Measurements from ENCODE around the gene ZNF768.
A peak's percentile ranks its signal among the peaks of the same experiment; 100 is the strongest.
"Not testable (repeated sequence)": the region's sequence is repeated elsewhere in the genome, so short reads cannot be mapped to it uniquely, and the experiment has no call there.

Gene ZNF768

GRCh38 chr16:30532285-30533145 lies 6.1 kb upstream of the ZNF768 start:
- no peak for DNase-seq

GRCh38 chr16:30530163-30531037 lies 4.0 kb upstream of the ZNF768 start:
- peak; percentile 38 for DNase-seq

- DNase-seq, result peak; percentile 68
Measured at GRCh38 chr16:30528799-30529457, 2.6 kb upstream of the ZNF768 start.

GRCh38 chr16:30527635-30528178 lies 1.3 kb upstream of the ZNF768 start:
- peak; percentile 78 for DNase-seq

GRCh38 chr16:30526823-30527634 lies 663 bp upstream of the ZNF768 start:
- DNase-seq, result peak; percentile 99

GRCh38 chr16:30525844-30526136 lies 576 bp downstream of the ZNF768 start:
- DNase-seq, result no peak

GRCh38 chr16:30524575-30525568 lies 1.5 kb downstream of the ZNF768 start:
- no peak for DNase-seq

- DNase-seq, result no peak
Measured at GRCh38 chr16:30523768-30524574, 2.4 kb downstream of the ZNF768 start.

- not testable (repeated sequence) for DNase-seq
Measured at GRCh38 chr16:30522702-30523463, 3.5 kb downstream of the ZNF768 start.

GRCh38 chr16:30521873-30522641 lies 4.3 kb downstream of the ZNF768 start:
- peak; percentile 52 for DNase-seq

- no peak for DNase-seq
Measured at GRCh38 chr16:30521476-30521872, 4.9 kb downstream of the ZNF768 start.

GRCh38 chr16:30519120-30520049 lies 7.0 kb downstream of the ZNF768 start:
- DNase-seq, result no peak

GRCh38 chr16:30518552-30518951 lies 7.8 kb downstream of the ZNF768 start:
- no peak for DNase-seq

GRCh38 chr16:30515275-30515674 lies 11.1 kb downstream of the ZNF768 start:
- no peak for DNase-seq

GRCh38 chr16:30511509-30511908 lies 14.9 kb downstream of the ZNF768 start:
- no peak for DNase-seq

- no peak for DNase-seq
Measured at GRCh38 chr16:30510376-30510938, 15.9 kb downstream of the ZNF768 start.

Data from hematopoietic multipotent progenitor cell treated with erythropoietin and hydrocortisone succinate and interleukin-3 and kit ligand, for 6 days (in vitro differentiated cells).